HG02852 (cell line): Measurements from ENCODE around the gene MZB1.
A peak's percentile ranks its signal among the peaks of the same experiment; 100 is the strongest.
"Not testable (repeated sequence)": the region's sequence is repeated elsewhere in the genome, so short reads cannot be mapped to it uniquely, and the experiment has no call there.

Experiments used
- ATAC-seq: cut with Tn5 transposase; IDR thresholded peaks from one replicate; pipeline ENCODE4 v1.9.1; 2021; ENCODE audit warnings: mild to moderate bottlenecking, moderate library complexity; ENCODE audit not compliant: unreplicated experiment

MZB1 gene

DNA sequence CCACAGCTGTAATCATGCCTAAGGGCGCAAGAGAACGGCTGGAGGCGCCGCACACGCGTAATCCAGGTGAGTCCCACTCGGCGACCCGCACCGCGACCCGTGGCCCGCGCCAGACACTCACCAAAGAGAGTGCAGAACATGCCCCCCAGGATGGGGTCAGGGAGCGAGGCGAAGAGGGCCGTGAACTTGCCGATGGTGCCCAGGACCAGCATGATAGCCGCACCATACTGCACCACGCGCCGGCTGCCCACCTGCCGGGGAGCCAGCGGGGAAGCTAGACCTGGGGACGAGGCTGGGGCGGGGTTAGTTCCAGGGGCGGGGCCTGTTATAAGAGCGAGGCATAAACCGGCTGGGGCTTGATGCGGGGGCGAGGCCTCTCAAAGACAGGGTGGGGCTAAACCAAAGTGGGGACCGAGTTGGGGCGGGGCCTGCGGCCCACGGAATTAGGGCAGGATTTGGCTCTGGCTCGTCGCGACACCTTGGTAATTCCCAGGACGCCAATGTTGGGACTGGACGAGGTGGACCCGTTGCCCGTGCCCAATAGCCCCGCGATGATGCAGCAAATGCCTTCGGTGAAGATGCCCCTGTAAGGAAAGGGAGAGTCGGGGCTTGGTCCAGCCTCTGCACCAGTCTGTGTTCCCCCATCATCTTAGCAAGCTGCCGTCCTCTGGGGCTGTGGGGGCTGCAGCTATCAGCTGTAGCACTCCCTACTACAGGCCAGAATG is 11.4 kb downstream of the MZB1 start:
- ATAC-seq = no peak

DNA sequence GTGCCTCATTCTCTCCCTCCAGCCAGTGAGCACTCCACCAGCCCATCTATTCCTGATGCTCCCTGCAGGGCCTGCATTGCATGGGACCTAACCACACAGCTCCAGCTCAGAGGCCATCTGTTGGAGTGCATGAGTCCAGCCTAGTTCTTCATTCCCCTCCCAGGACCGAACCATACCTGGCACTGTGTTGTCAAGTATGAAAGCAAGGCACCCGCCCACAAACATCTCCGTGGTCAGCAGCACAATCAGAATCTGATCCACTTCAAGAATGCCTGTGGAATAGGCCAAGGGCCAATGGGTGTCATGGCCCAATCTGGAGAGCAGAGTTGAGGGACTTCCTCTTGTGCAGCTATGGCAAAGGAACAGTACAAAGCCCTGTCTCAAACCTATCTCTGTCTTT is 12.5 kb downstream of the MZB1 start:
- no peak for ATAC-seq

DNA sequence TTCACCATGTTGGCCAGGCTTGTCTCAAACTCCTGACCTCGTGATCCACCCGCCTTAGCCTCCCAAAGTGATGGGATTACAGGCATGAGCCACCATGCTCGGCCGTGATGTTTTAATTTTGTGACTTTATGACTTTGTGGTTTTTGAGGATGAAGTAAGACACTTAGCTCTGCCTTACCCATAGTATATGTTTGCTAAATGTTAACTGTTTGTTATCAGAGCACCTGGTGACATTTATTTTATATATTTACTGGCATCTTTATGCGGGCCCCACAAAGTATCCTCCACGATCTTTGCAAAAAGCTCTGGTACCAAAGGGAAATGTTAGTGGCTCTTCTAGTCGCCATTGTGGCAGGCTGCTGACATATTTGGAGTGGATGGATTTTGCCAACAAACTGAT is 13.3 kb downstream of the MZB1 start:
- ATAC-seq = no peak

DNA sequence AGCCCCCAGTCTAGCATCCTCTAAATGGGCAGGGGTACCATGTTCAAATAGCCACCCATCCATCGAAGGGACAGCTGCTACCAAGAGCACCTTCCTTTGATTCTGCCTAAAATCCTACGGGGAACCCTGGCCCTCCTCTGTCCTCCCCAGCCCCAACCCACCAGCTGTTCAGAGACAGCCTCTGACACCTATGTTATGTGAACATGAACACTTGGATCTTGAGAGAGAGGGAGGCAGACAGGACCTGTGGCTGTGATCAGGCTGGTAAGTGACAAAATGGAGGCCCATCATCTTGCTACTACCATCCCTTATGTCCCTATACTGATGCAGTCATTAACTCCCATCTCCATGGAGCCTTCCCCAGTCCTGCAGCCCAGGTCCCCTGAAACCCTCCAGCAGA is 14.8 kb downstream of the MZB1 start:
- no peak for ATAC-seq

DNA sequence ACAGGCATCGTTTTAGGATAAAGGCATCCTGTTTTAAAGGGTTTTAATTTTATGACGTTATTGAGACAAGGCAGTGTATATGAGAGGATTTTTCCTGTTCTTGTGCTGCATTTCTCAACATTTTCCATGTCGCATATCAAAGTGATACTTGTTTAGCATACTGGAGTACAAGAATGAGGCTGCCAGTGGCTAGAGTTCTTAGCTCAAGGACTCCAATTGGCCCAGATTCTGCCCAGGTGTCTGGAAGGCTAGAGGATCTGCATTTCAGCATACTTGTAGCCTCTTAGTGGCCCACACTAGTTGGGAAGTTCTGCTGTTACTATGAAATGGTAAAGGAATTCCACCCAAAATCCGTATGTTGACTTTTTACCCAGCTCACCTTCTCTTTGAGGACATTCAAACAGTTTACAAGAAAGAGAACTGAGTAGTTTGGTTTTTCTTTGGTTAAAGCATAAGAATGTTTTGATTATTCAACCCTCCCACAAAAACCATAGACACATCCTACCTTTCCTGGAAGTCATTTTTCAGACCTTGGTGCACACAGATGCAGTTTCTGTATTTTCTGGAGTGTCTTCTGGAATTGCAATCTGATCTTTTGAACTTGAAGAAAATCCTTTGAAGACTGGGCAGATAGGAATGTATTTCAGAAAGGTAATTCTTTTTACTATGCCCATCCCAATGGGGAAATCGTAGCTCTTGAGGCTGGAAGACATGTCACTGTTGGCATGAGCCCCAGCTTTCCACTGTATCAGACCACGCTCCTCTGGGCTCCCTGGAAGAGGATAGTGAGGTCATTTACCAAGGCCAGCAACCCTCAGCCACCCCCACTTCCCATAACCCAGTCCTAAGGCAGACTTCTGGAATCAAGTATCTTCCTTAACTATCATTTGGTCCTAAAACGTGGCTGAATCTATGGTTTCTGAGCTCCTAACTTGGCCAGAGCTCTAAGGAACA is 18.0 kb downstream of the MZB1 start:
- ATAC-seq = no peak

DNA sequence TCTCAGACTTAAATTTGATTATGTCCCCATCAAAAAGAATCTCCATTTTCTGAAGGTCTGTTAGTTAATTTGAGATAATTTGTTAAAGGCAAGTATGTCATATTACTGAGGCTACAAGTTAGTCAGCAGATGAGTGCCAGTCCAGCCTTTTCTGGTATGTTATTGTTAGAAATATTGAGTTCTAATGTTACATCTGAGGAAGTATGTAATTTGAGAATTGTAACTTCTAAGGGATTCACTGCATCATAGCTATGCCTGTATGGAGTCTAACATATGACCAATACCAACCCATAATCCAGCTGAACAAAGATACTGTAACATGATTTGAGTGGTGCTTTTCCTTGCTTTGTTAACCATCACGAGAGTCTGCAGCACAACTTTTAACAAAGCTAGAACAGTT is 20.5 kb downstream of the MZB1 start:
- ATAC-seq = no peak

DNA sequence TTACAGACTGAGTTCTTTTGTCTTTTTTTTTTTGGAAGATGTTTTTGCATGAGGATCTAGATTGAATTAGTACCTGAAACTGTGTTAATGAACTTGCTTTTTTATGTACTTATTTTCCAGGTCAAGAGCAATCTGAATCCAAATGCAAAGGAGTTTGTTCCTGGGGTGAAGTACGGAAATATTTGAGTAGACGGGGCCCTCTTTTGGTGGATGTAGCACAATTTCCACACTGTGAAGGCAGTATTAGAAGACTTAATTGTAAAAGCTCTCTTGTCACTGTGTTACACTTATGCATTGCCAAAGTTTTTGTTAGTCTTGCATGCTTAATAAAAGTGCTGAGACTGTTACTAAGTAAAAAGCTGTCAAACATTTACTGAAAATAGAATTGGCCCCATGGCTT is 21.1 kb downstream of the MZB1 start:
- ATAC-seq = no peak

DNA sequence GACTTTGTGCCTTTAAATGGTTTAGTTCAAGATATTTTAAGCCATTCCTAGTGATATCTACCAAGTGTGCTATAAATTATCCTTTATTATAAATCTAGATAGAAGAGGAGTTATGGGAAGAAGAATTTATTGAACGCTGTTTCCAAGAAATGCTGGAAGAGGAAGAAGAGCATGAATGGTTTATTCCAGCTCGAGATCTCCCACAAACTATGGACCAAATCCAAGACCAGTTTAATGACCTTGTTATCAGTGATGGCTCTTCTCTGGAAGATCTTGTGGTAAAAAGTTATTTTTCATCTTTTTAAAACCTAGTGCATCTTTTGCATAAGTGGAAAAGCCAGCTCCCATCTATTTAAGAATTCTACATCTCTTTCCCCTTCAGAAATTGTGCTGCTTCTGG is 25.2 kb downstream of the MZB1 start:
- no peak for ATAC-seq

DNA sequence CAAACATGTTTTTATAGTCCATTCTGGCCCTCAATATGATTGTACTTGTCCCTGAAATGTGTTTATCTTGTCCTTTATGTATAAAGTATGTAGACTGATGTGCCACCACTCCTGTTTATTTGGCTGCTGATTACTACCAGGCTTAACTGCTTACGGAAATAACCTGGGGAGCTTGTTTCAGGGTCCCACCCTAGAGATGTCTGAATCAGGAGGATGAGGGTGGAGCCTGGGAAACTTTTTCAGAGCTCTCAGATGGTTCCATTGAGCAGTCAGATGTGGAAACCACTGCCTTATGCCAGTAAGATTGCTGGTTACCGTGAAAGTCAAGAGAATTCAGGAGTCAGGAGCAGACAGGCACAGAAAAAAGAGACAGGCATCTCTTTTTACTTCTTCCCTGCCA is 25.8 kb downstream of the MZB1 start:
- ATAC-seq = no peak

DNA sequence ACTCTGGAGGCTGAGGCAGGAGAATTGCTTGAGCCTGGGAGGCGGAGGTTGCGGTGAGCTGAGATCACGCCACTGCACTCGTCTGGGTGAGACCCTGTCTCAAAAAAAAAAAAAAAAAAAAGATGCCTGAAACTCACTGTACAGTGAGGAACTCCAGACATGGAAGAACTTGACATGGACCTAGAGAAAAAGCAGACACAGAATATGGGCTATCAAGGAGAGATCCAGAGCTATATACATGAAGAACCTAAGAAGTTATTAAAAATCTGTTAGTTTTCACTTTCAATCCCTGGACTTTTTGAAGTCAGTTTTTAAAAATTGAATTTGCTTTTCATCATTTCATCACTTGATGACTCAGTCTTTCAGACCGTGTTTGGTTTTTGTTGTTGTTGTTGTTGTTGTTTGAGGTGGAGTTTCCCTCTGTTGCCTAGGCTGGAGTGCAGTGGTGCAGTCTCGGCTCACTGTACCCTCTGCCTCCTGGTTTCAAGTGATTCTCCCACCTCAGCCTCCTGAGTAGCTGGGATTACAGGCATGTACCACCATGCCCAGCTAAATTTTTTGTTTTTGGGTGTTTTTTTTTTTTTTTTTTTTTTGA is 27.8 kb downstream of the MZB1 start:
- no peak for ATAC-seq

DNA sequence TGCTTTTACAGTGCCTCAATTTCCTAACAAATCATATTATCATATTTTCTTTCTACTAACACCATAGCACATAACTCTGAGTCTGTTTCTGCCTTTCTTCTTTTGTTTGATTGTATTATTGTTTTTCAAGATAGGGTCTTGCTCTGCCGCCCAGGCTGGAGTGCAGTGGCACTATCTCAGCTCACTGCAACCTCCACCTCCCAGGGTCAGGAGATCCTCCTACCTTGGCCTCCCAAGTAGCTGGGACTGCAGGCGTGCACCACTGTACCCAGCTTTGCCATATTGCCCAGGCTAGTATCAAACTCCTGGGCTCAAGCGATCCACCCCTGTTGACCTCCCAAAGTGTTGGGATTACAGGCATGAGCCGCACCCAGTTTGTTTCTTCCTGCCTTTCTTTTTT is 29.3 kb downstream of the MZB1 start:
- ATAC-seq = no peak

DNA sequence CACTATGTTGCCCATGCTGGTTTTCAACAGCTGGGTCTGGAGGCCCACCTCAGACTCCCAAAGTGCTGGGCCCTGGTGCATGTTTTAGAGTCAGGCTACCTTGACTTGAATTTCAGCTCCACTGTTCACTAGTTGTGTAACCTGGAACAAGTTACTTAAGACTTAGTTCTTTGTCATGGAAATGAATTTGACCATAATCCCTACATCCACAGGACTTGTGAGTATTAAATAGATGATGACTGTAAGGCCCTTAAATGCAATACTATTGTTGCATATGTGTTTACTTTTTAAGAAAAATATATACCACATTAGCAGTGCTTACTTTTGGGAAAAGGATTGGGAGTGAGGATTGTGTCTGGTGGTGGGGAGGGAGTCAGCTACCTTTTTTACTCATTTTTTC is 31.6 kb downstream of the MZB1 start:
- no peak for ATAC-seq

DNA sequence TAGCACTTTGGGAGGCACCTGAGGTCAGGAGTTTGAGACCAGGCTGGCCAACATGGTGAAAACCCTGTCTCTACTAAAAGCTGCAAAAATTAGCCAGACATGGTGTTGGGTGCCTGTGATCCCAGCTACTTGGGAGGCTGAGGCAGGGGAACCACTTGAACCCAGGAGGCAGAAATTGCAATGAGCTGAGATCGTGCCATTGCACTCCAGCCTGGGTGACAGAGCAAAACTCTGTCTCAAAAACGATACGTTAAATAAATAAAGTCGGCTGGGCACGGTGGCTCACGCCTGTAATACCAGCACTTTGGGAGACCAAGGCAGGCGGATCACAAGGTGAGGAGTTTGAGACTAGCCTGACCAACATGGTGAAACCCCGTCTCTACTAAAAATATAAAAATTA is 33.8 kb downstream of the MZB1 start:
- ATAC-seq = not testable (repeated sequence)

DNA sequence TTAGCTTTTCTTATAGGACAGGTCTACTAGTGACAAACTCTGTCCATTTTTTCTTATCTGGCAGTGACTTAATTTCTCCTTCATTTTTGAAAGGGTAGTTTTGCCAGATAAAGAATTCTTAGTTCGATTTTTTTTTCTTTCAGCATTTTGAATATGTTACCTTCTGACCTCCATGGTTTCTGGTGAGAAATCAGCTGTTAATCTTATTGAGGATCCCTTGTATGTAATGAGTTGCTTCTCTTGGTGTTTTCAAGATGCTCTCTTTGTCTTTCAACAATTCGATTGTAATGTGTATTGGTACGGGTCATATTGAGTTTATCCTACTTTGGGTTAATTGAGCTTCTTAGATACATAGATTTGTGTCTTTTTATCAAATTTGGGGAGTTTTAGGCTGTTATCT is 35.5 kb downstream of the MZB1 start:
- no peak for ATAC-seq

DNA sequence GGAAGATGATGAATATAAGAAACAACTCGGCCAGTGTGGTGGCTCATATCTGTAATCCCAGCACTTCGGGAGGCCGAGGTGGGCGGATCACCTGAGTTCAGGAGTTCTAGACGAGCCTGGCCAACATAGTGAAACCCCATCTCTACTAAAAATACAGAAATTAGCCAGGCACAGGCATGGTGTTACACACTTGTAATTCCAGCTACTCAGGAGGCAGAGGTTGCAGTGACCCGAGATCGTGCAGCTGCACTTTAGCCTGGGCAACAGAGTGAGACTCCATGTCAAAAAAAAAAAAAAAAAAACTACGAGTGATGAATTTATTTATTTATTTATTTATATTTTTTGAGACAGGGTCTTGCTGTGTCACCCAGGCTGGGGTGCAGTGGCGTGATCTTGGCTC is 41.9 kb downstream of the MZB1 start:
- ATAC-seq = not testable (repeated sequence)

DNA sequence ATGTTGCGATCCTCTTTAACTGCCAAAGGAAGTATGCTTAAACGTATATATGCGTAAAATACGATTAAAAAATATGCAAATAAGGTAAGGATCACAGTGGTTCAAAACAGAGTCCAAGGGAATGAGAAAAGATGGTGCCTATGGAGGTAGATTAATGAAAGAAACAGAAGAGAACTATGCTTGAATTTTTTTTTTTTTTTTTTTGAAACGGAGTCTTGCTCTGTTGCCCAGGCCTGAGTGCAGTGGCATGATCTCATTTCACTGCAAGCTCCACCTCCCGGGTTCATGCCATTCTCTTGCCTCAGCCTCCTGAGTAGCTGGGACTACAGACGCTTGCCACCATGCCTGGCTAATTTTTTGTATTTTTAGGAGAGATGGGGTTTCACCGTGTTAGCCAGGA is 44.3 kb downstream of the MZB1 start:
- not testable (repeated sequence) for ATAC-seq

DNA sequence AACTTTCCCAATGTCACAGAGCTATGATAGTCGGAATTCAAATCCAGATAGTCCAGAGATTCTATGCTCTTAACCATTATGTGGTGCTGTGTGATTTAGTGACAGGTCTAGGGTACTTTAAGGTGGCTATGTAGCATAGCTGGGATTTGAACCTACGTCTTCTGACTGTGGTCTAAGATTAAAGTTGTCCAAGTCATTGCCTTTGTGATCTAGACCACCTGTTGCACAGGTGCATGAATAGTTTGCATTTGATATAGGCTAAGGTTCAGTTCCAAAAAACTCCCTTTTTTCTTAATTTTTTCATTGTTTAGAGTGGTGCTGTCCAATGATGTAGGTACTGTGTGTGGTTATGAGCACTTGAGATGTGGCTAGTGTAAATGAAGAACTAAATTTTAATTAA is 45.5 kb downstream of the MZB1 start:
- no peak for ATAC-seq

DNA sequence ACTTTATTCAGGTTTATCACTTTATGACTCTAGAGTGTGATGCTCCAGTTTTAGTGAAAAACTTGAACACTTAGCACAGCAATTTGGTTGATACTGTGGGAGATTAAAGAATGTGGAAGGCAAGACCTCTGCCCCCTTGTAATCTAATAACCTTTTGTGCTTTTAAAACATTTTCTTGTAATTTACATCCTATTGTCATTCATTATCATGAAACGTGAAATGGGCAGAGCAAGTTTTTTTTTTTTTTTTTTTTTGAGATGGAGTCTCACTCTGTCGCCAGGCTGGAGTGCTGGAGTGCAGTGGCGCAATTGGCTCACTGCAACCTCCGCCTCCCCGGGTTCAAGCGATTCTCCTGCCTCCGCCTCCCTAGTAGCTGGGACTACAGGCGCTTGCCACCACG is 46.2 kb downstream of the MZB1 start:
- no peak for ATAC-seq

DNA sequence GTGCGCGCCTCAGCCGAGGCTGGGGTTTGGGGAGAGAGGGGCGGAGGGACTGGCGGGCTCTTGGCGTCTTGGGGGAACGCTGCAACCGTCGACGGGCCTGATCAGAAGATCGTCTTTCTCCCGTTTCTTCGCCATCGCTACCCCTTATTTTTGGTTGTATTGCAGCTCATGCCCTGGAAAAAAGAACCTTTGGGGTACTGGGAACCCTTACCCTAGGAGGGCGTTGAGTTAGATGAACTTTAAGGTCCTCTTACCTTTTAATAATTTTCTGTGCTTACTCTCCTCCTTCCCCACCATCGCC is 47.3 kb downstream of the MZB1 start:
- peak; percentile 54 for ATAC-seq

DNA sequence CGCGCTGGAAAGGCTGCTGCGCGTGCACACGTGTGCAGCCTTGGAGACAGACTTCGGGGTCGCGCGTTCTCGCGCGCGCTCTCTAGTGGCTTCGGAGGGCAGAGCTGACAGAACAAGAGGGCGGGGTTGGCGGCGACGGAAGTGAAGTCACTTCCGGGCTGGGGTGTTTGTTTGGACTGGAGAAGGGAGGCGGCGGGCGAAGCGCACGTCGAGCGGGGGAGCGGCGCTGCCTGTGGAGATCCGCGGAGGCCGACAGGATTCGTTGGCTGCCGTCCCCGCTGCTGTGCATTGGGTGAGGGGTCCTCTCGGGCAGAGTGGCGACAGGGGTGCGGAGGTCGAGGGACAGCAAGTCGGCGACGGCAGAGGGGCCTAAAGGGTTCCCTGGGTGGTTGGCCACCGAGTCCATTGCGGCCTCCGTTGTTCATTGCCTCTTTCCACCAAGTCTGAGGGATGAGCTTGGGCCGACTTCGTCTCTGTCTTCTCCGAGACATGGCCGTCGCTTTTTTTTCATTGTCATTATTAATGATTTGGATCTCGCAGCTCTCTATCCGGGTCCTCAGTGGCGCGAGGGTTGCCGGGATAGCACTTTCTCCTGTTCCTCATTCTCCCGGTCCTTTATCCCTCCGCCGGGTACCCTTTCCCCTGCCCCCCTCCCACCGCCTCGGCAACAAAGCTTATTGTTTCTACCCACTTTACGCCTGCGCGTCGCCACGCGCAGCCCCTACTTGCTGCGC is 47.9 kb downstream of the MZB1 start, which contains the start of gene PAIP2:
TSS of gene PAIP2 (plus strand) at position 166 of the 734 bp plus-strand sequence. CDS start 21,931 bp downstream, outside the sequence.
- peak; percentile 88 for ATAC-seq

DNA sequence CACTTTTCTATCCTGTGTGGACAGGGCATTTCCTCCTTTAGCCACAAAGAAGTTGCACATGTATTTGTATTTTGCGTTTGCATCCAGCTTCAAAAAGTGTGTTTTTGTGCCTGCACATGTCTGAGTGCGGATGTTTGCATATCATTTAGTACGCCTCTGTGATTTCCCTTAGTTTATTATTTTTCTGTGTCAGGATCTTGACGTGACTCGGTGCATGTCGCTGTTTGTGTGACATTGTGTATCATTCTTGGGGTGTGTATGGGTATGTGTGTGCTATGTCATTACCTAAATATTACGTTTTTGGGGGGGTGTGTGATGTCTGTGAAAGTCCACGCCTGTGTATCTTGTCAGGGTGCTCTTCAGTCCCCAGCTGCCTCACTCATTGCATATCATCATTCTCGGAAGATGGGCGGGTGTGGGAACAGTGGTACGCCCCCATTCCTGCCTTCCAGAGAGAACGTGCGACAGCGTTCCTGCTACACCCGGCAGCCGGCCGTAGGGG is 48.5 kb downstream of the MZB1 start:
- no peak for ATAC-seq
